Activated CD8-positive, alpha-beta memory T cell treated with anti-CD3 and anti-CD28 coated beads for 36 hours (primary cell): ENCODE measurements around the gene LIAS. TPM values are rescaled to one million over a fixed set of nuclear protein-coding genes. Genes with fewer than 3 reads are reported as not detected.

Experiments used
- CTCF ChIA-PET: fragments of 350-600 bp; sonication (Branson Sonifier 250); formaldehyde crosslinking; loops from one replicate; lab custom pipeline; 2021; ENCODE audit warnings: antibody characterized with exemption; lab: Charles Lee
- POLR2A ChIA-PET: fragments of 350-600 bp; sonication (Branson Sonifier 250); formaldehyde crosslinking; loops from one replicate; lab custom pipeline; 2021; ENCODE audit warnings: antibody characterized with exemption; lab: Charles Lee
- total RNA-seq, 2 experiments: library from RNA; stranded (reverse); gene quantifications; one replicate each; pipeline ENCODE4 v1.2.3, GENCODE V29; 2021

The LIAS gene
- total RNA-seq, 2 experiments from 2014 or later, result 35.2 to 38.7 TPM

GRCh38 chr4:39521253-39521919 lies 62.5 kb downstream of the LIAS start:
- ChIA-PET CTCF (no interaction called here), POLR2A (no interaction called here)

GRCh38 chr4:39522068-39522467 lies 63.2 kb downstream of the LIAS start:
- ChIA-PET CTCF (no interaction called here), POLR2A (no interaction called here)

GRCh38 chr4:39524161-39524957 lies 65.5 kb downstream of the LIAS start:
- ChIA-PET CTCF (interaction anchor here (0.5 kb wide), 1 partner anchor 378 kb away, joined by 3 read pairs; no protein-coding TSS in a partner anchor), POLR2A (no interaction called here)

DNA sequence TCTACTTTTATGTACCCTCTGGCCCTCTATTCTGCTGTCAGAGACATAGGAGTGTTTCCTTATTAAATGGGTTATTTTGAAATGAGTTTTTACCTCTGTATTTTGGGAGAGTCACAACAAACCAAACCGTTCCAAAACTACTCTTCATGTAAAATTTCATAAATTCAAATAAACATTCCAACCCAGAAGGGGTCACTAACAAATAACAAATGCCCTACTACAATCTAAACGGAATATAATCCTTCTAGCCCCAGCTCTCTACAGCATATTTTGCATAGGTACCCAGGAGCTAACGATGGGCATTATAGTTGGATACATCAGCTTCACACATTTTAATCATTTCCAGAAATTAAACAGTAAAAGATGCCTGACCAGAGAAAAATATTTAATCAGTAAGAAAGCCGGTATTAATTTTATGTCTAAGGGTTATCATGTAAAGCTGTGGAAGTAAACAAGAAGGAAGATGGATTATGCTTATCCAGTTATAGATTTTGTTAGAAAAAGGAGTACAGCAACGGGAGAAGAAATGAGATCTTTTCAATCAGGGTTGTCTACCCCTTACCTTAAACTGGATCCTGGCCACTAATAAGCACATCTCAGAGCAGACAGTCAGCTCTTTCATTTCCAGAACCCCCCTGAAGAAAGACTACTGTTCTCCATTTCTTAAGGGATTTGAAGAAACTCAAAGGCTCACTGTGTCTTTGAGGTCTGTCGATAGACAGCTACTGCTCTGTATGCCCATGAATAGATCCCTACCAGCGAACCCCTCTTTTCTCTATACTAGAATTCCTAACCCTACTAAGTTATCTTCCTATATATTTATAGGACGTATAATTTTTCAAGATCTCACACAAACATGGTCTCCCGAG lies 67.2 kb downstream of the LIAS start:
- CTCF ChIA-PET, result no interaction called here
- POLR2A ChIA-PET, result interaction anchor here (0.6 kb wide), 1 partner anchor 65 kb away, joined by 5 read pairs; no protein-coding TSS in a partner anchor

GRCh38 chr4:39526765-39527295 lies 68.0 kb downstream of the LIAS start:
- ChIA-PET POLR2A (interaction anchor here (0.6 to 1.3 kb wide), 7 partner anchors 18 to 451 kb away, joined by 3 to 12 read pairs (median 4); partner anchors contain the start of genes LIAS, PDS5A, RFC1 and RPL9), CTCF (interaction anchor here (0.6 to 1.2 kb wide), 4 partner anchors 9 to 326 kb away, joined by 3 to 7 read pairs (median 3); partner anchors contain the start of gene SMIM14)

DNA sequence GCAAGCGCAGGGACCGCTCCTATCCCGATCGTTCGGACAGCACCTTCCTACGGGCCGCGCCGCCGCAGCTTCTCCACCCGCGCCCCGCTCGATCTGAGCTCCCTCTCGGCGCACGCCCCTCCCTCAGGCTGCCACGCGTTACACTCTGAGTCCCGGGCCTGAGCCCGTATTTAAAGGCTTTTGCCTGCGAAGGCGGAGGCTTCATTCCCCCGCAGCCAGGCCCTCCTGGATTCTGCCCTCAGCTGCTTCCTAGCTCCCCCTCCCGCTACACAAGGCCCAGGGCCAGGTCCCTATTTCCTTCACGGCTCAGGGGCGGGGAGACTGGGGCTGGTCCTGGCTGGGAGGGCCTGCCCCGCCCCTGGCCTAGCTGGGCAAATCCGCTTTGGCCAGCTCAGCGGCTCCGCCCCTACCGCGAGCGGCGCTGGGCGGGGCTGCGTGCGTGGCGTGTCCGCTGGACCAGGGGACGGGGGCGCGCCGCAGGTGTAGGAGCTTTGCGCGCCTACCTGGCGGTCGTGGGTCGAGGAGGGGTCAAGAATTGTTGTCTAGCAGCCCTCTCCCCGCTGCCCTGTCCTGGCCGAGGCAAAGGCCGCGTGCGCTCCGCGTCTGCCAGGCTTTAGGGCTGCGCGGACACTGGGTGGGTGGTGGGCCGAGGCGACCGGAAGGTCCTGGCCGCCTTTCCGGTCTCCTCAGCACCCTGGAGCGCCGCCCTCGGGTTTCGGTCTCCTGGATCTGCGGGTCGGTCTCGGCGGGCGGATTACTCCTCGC lies 68.6 kb downstream of the LIAS start, which contains the start of gene UGDH:
Gene UGDH (minus strand): TSS at position 144 of the 765 bp plus-strand sequence. CDS start 5,927 bp downstream, outside the sequence.
- ChIA-PET POLR2A (interaction anchor here (0.6 to 1.3 kb wide), 7 partner anchors 19 to 451 kb away, joined by 3 to 12 read pairs (median 4); partner anchors contain the start of genes LIAS, PDS5A, RFC1 and RPL9), CTCF (interaction anchor here (0.6 to 1.2 kb wide), 5 partner anchors 8 to 326 kb away, joined by 3 to 7 read pairs (median 3); partner anchors contain the start of gene SMIM14)

DNA sequence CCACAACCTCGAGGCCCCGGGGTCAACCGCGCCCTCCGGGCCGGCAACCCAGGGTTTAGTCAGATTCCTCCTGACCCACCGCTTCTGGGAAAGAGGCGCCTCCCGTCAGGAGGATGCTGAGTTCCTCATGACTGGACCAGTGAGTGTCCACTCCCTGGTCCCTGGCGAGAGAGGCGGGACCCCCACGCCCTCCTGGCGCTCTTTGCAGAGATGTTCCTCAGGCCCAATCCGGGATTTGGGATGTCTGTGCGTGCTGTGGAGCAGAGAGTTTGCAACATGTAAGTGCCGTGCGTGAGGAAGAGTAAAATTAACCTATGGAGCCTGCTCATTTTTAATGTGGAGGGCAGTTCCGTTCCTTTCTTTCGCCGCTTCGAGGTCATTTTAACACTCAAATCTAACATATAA lies 69.2 kb downstream of the LIAS start:
- ChIA-PET POLR2A (interaction anchor here (1.1 to 1.3 kb wide), 3 partner anchors 69 to 450 kb away, joined by 4 to 10 read pairs (median 9); partner anchors contain the start of genes LIAS, PDS5A, RPL9 and SMIM14), CTCF (interaction anchor here (0.8 to 1.2 kb wide), 2 partner anchors 8 to 22 kb away, joined by 3 read pairs; no protein-coding TSS in a partner anchor)

Other genes with a start within 250 kb of the LIAS start
- 100 to 1,000 TPM; 103 to 108 TPM for gene RFC1, start 92.7 kb upstream of the LIAS start, total RNA-seq
- not detected for gene KLB, start 52.1 kb upstream of the LIAS start, total RNA-seq
- gene RPL9, start 134 bp upstream of the LIAS start, total RNA-seq, result 1,000 to 10,000 TPM; 1,524 to 1,633 TPM
- 10 to 100 TPM; 29.2 to 37.4 TPM for gene UGDH, start 68.4 kb downstream of the LIAS start, total RNA-seq
- under 1 TPM; 0.57 to 0.78 TPM for gene SMIM14, start 179.8 kb downstream of the LIAS start, total RNA-seq
- 10 to 100 TPM; 90.6 to 92.5 TPM for gene UBE2K, start 239.1 kb downstream of the LIAS start, total RNA-seq